GM21528 (cell line): ENCODE measurements around the gene TEPSIN.

Experiments used
- ATAC-seq: cut with Tn5 transposase; IDR thresholded peaks from one replicate; pipeline ENCODE4 v1.9.1; 2021; ENCODE audit warnings: mild to moderate bottlenecking, moderate library complexity; ENCODE audit not compliant: unreplicated experiment, low FRiP score

The TEPSIN gene

GRCh38 chr17:81189016-81189415 is 49.8 kb downstream of the TEPSIN start:
- no peak for ATAC-seq

- ATAC-seq, result no peak
These were observed 50.4 kb downstream of the TEPSIN start for GRCh38 chr17:81188491-81188840.

GRCh38 chr17:81187586-81188490 is 51.0 kb downstream of the TEPSIN start:
- ATAC-seq, result no peak

GRCh38 chr17:81187120-81187519 is 51.7 kb downstream of the TEPSIN start:
- no peak for ATAC-seq

- no peak for ATAC-seq
These were observed 52.7 kb downstream of the TEPSIN start for GRCh38 chr17:81186203-81186602.

GRCh38 chr17:81184555-81184954 is 54.3 kb downstream of the TEPSIN start:
- ATAC-seq, result no peak

- ATAC-seq, result no peak
These were observed 55.0 kb downstream of the TEPSIN start for GRCh38 chr17:81183807-81184206.

GRCh38 chr17:81183316-81183715 is 55.5 kb downstream of the TEPSIN start:
- no peak for ATAC-seq

GRCh38 chr17:81182596-81182995 is 56.3 kb downstream of the TEPSIN start:
- ATAC-seq, result no peak

GRCh38 chr17:81181811-81182185 is 57.1 kb downstream of the TEPSIN start:
- ATAC-seq, result no peak

- ATAC-seq, result no peak
These were observed 57.7 kb downstream of the TEPSIN start for GRCh38 chr17:81180836-81181810.

- no peak for ATAC-seq
These were observed 59.0 kb downstream of the TEPSIN start for GRCh38 chr17:81179861-81180260.

- no peak for ATAC-seq
These were observed 59.6 kb downstream of the TEPSIN start for GRCh38 chr17:81179220-81179619.
